ENCODE results near the gene MXD3.

GRCh38 chr5:177334155-177334551, 22.5 kb upstream of the MXD3 start:
- TF ChIP-seq CTCF (conservative IDR thresholded peaks at IDR 0.05; ENCODE audit: low read depth, low read length) (no peak), POLR2A (IDR thresholded peaks at IDR 0.05; ENCODE audit: low read depth, low read length) (no peak), CEBPB (IDR thresholded peaks at IDR 0.05; ENCODE audit: low read depth, low read length) (no peak), RFX5 (IDR thresholded peaks at IDR 0.05; ENCODE audit: low read depth, low read length) (no peak)
